Transverse colon (tissue), 4 donors: Measurements from ENCODE around the gene CYP2J2. TPM values are rescaled to one million over a fixed set of nuclear protein-coding genes. Genes with fewer than 3 reads are reported as not detected.
"Not testable (repeated sequence)": the region's sequence is repeated elsewhere in the genome, so short reads cannot be mapped to it uniquely, and the experiment has no call there.

Experiments used
- DNase-seq: peaks from one replicate; pipeline ENCODE4 v3.0.0-alpha.2; 2019
- H3K27ac ChIP-seq, 4 donors: fragments of 200-600 bp; sonication (generic); 2 replicates each; pipeline ENCODE4 v1.5.1; 2016 to 2018; ENCODE audit warnings: inconsistent platforms in 4 of 4
- H3K27me3 ChIP-seq: fragments of 200-600 bp; sonication (generic); 2 replicates; pipeline ENCODE4 v1.5.1; 2017; ENCODE audit warnings: inconsistent platforms
- H3K36me3 ChIP-seq, 4 donors: fragments of 200-600 bp; sonication (generic); 2 replicates each; pipeline ENCODE4 v1.5.1; 2017 to 2019; ENCODE audit warnings: inconsistent platforms in 4 of 4
- H3K4me1 ChIP-seq, 4 donors: fragments of 200-600 bp; sonication (generic); 2 replicates each; pipeline ENCODE4 v1.5.1; 2017 to 2020; ENCODE audit warnings: inconsistent platforms in 4 of 4
- H3K4me3 ChIP-seq, 4 donors: fragments of 200-600 bp; sonication (generic); 1 replicate in 1 of 4; 2 replicates in 3 of 4; pipeline versions ENCODE4 v1.5.1 to v1.6.1; 2017 to 2019; ENCODE audit warnings: inconsistent platforms in 4 of 4
- H3K9me3 ChIP-seq, 2 donors: fragments of 200-600 bp; sonication (generic); 2 replicates each; pipeline ENCODE4 v1.5.1; 2017 to 2019; ENCODE audit warnings: inconsistent platforms in 2 of 2
- CTCF ChIP-seq, 5 experiments: fragments of 200-600 bp in 3 of 5; fragments of 450-650 bp in 2 of 5; sonication (generic) in 3 of 5; IDR thresholded peaks; 1 replicate in 2 of 5; 2 replicates in 3 of 5; pipeline ENCODE4 v1.5.1; 2016 to 2017; ENCODE audit warnings: antibody characterized with exemption in 5 of 5, inconsistent platforms in 3 of 5, mild to moderate bottlenecking in 2 of 5, moderate library complexity in 1 of 5
- EP300 ChIP-seq: sonication (generic); formaldehyde crosslinking; IDR thresholded peaks from one replicate; pipeline ENCODE4 v1.6.1; 2017; ENCODE audit warnings: antibody characterized with exemption, low read depth
- POLR2A ChIP-seq: fragments of 450-650 bp; IDR thresholded peaks from one replicate; pipeline ENCODE4 v1.6.1; 2016; ENCODE audit warnings: antibody characterized with exemption, mild to moderate bottlenecking, moderate library complexity
- POLR2AphosphoS5 ChIP-seq, 3 donors: sonication (generic); formaldehyde crosslinking; IDR thresholded peaks; one replicate each; pipeline ENCODE4 v1.6.1; 2016; ENCODE audit warnings: antibody characterized with exemption in 3 of 3
- WGBS, 2 donors: methylation state at CpG; one replicate each; pipeline ENCODE4 v1.1.5; 2018; ENCODE audit warnings: low coverage in 1 of 2; 5-methylcytosine and 5-hydroxymethylcytosine counted together
- in situ Hi-C, 4 donors: fragments of 200-750 bp; cut with MboI; loops; one replicate each; pipeline versions ENCODE4 v1.15.0 to v1.15.1; 2017; ENCODE audit warnings: low sequenced_read_pairs in 3 of 4, low pct_ligation_motif_present in 1 of 4, low pct_unique_long_range_greater_than_20kb in 1 of 4
- intact Hi-C: fragments of 100-400 bp; cut with DNase I; formaldehyde crosslinking; loops from one replicate; pipeline ENCODE4 v1.15.1; 2023; ENCODE audit warnings: low total_unique reads
- total RNA-seq, 4 donors: library from RNA; depleted of rRNA; stranded (reverse); fragments of >200 nt; gene quantifications; one replicate each; pipeline ENCODE4 v1.1.0, GENCODE V29; 2016

Gene CYP2J2
- total RNA-seq, 4 donors from 2014 or later = 21.7 to 61.9 (median 42.5) TPM

GRCh38 chr1:59971464-59971911 lies 44.9 kb upstream of the CYP2J2 start:
- no peaks in the 10 kb centered on the region for H3K27me3 ChIP-seq
- in situ Hi-C loops (no loop called here), intact Hi-C loops (no loop called here)
- H3K4me1 ChIP-seq = peaks cover 0 to 19% (median 7%) of the 10 kb centered on the region in 4 donors
- WGBS, 2 donors = 12 to 17% methylated on average over 2 to 19 of the region's 19 CpGs
- no peaks in the 10 kb centered on the region for H3K9me3 ChIP-seq
- no peaks in the 10 kb centered on the region for H3K36me3 ChIP-seq
- peak; percentile 78 to 88 (median 85) for TF ChIP-seq CTCF (IDR thresholded peaks at IDR 0.05)
- TF ChIP-seq POLR2A = no peak
- peak; percentile 74 for DNase-seq
- no peak overlapping the region for H3K4me3 ChIP-seq
- no peak overlapping the region for H3K27ac ChIP-seq

GRCh38 chr1:59969542-59970175 lies 43.1 kb upstream of the CYP2J2 start:
- H3K4me3 ChIP-seq, in situ Hi-C loops, H3K9me3 ChIP-seq, intact Hi-C loops, H3K27me3 ChIP-seq, H3K36me3 ChIP-seq, DNase-seq, H3K27ac ChIP-seq: not testable (repeated sequence)
- peaks cover 0 to 15% (median 7%) of the 10 kb centered on the region in 4 donors for H3K4me1 ChIP-seq
- 96% methylated on average over 39 of the region's 42 CpGs; no CpG with 5 or more reads in 1 of the 2 donors for WGBS, 2 donors

GRCh38 chr1:59968746-59969145 lies 42.2 kb upstream of the CYP2J2 start:
- peaks cover 0 to 15% (median 7%) of the 10 kb centered on the region in 4 donors for H3K4me1 ChIP-seq
- DNase-seq, in situ Hi-C loops, H3K9me3 ChIP-seq, H3K27me3 ChIP-seq, intact Hi-C loops, H3K27ac ChIP-seq, H3K4me3 ChIP-seq, H3K36me3 ChIP-seq: not testable (repeated sequence)
- 86 to 93% methylated on average over 3 to 17 of the region's 17 CpGs for WGBS, 2 donors

- no peak for DNase-seq
- intact Hi-C loops (no loop called here), in situ Hi-C loops (no loop called here)
- H3K27ac ChIP-seq = no peak overlapping the region
- WGBS, 2 donors = 35 to 62% methylated on average over 3 of the region's 3 CpGs
- H3K4me3 ChIP-seq = no peak overlapping the region
- H3K4me1 ChIP-seq = peaks cover 0 to 15% (median 7%) of the 10 kb centered on the region in 4 donors
- H3K9me3 ChIP-seq = no peaks in the 10 kb centered on the region
- H3K36me3 ChIP-seq = no peaks in the 10 kb centered on the region
- TF ChIP-seq CTCF (IDR thresholded peaks at IDR 0.05) (no peak), EP300 (no peak), POLR2AphosphoS5 (IDR thresholded peaks at IDR 0.05) (no peak), POLR2A (no peak)
- no peaks in the 10 kb centered on the region for H3K27me3 ChIP-seq
Measured at GRCh38 chr1:59967780-59968179, 41.2 kb upstream of the CYP2J2 start.

- TF ChIP-seq POLR2AphosphoS5 (IDR thresholded peaks at IDR 0.05) = no peak
- TF ChIP-seq EP300 = no peak
- no peak for TF ChIP-seq CTCF (IDR thresholded peaks at IDR 0.05)
- no peak for TF ChIP-seq POLR2A
- Histone ChIP-seq H3K9me3 (no peaks in the 10 kb centered on the region), H3K27me3 (no peaks in the 10 kb centered on the region), H3K27ac (no peak overlapping the region), H3K36me3 (no peaks in the 10 kb centered on the region), H3K4me1 (peaks cover 0 to 15% (median 7%) of the 10 kb centered on the region in 4 donors), H3K4me3 (no peak overlapping the region)
- in situ Hi-C loops (no loop called here), intact Hi-C loops (no loop called here)
- no peak for DNase-seq
- 10 to 14% methylated on average over 4 to 6 of the region's 6 CpGs for WGBS, 2 donors
Measured at GRCh38 chr1:59967141-59967697, 40.6 kb upstream of the CYP2J2 start.
